Erythroblast (primary cell): Measurements from ENCODE around the gene KCNT2.
"Not testable (repeated sequence)": the region's sequence is repeated elsewhere in the genome, so short reads cannot be mapped to it uniquely, and the experiment has no call there.

Experiments used
- DNase-seq, 2 experiments: peaks; one replicate each; lab custom pipeline; 2025; lab: John Stamatoyannopoulos, UW
- GATA1 ChIP-seq: IDR thresholded peaks from 2 replicates; pipeline ENCODE4 v1.6.1; 2011; ENCODE audit warnings: low read depth, mild to moderate bottlenecking, control low read depth, low read length, moderate library complexity
- POLR2A ChIP-seq: IDR thresholded peaks from 2 replicates; pipeline ENCODE4 v1.6.1; 2011; ENCODE audit warnings: mild to moderate bottlenecking, low read length

The KCNT2 gene

GRCh38 chr1:196559314-196559713 is 48.9 kb downstream of the KCNT2 start:
- DNase-seq, result no peak
- no peak for TF ChIP-seq GATA1
- no peak for TF ChIP-seq POLR2A

- DNase-seq, result no peak
- TF ChIP-seq POLR2A (no peak), GATA1 (no peak)
Observed at GRCh38 chr1:196558411-196558810, 49.8 kb downstream of the KCNT2 start.

- no peak for TF ChIP-seq POLR2A
- no peak for TF ChIP-seq GATA1
Observed at GRCh38 chr1:196557797-196558196, 50.4 kb downstream of the KCNT2 start.

GRCh38 chr1:196550731-196551130 is 57.5 kb downstream of the KCNT2 start:
- DNase-seq, result no peak
- TF ChIP-seq POLR2A (no peak), GATA1 (no peak)

More at GRCh38 chr1:196557797-196558196, 50.4 kb downstream of the KCNT2 start:
- DNase-seq, result no peak

- peak; percentile 17 to 56 for DNase-seq
- TF ChIP-seq GATA1, result no peak
- no peak for TF ChIP-seq POLR2A
Observed at GRCh38 chr1:196546272-196547111, 61.7 kb downstream of the KCNT2 start.

- TF ChIP-seq GATA1 (no peak), POLR2A (no peak)
- no peak for DNase-seq
Observed at GRCh38 chr1:196545222-196545621, 63.0 kb downstream of the KCNT2 start.

GRCh38 chr1:196544617-196545016 is 63.6 kb downstream of the KCNT2 start:
- TF ChIP-seq GATA1, result no peak
- TF ChIP-seq POLR2A, result no peak
- DNase-seq, result no peak

GRCh38 chr1:196543833-196544232 is 64.4 kb downstream of the KCNT2 start:
- no peak for DNase-seq
- TF ChIP-seq POLR2A, result no peak
- TF ChIP-seq GATA1, result no peak

- DNase-seq, result peak; percentile 11 to 49
- TF ChIP-seq POLR2A, result no peak
- no peak for TF ChIP-seq GATA1
Observed at GRCh38 chr1:196538473-196538872, 69.8 kb downstream of the KCNT2 start.

GRCh38 chr1:196535727-196536126 is 72.5 kb downstream of the KCNT2 start:
- peak; percentile 51 to 71 for DNase-seq
- TF ChIP-seq POLR2A, result no peak

GRCh38 chr1:196531737-196532524 is 76.3 kb downstream of the KCNT2 start:
- no peak for DNase-seq
- TF ChIP-seq POLR2A (no peak), GATA1 (no peak)

GRCh38 chr1:196527919-196528318 is 80.3 kb downstream of the KCNT2 start:
- no peak for DNase-seq
- no peak for TF ChIP-seq POLR2A
- no peak for TF ChIP-seq GATA1

GRCh38 chr1:196522574-196523345 is 85.5 kb downstream of the KCNT2 start:
- DNase-seq, result not testable (repeated sequence)
